Esophagus muscularis mucosa (tissue), 4 donors: ENCODE measurements around the gene DNAJC12. TPM values are rescaled to one million over a fixed set of nuclear protein-coding genes. Genes with fewer than 3 reads are reported as not detected.

ENCODE experiments used
- DNase-seq: peaks from one replicate; pipeline ENCODE4 v3.0.0-alpha.2; 2017; ENCODE audit errors: extremely low spot score
- H3K27ac ChIP-seq, 4 donors: fragments of 200-600 bp; sonication (generic); replicated peaks in 1 of 4; 1 replicate in 3 of 4; 2 replicates in 1 of 4; pipeline ENCODE4 v1.5.1; 2016 to 2019; ENCODE audit warnings: mild to moderate bottlenecking in 1 of 4
- H3K27me3 ChIP-seq, 4 donors: fragments of 200-600 bp; sonication (generic); one replicate each; pipeline versions ENCODE4 v1.5.1 to v1.6.0; 2016 to 2019
- H3K36me3 ChIP-seq, 4 donors: fragments of 200-600 bp; sonication (generic); one replicate each; pipeline ENCODE4 v1.5.1; 2016 to 2019
- H3K4me1 ChIP-seq, 4 donors: fragments of 200-600 bp; sonication (generic); one replicate each; pipeline ENCODE4 v1.5.1; 2016 to 2019
- H3K4me3 ChIP-seq, 4 donors: fragments of 200-600 bp; sonication (generic); 1 replicate in 2 of 4; 2 replicates in 2 of 4; pipeline ENCODE4 v1.5.1; 2016 to 2019; ENCODE audit warnings: mild to moderate bottlenecking in 4 of 4, moderate library complexity in 1 of 4
- H3K9me3 ChIP-seq, 4 donors: fragments of 200-600 bp; sonication (generic); 1 replicate in 3 of 4; 2 replicates in 1 of 4; pipeline ENCODE4 v1.5.1; 2016 to 2019
- CTCF ChIP-seq, 3 experiments: fragments of 200-600 bp in 2 of 3; fragments of 450-650 bp in 1 of 3; sonication (generic) in 2 of 3; IDR thresholded peaks; one replicate each; pipeline ENCODE4 v1.5.1; 2017 to 2019; ENCODE audit warnings: antibody characterized with exemption in 3 of 3, mild to moderate bottlenecking in 2 of 3, moderate library complexity in 1 of 3
- EP300 ChIP-seq: sonication (generic); formaldehyde crosslinking; IDR thresholded peaks from one replicate; pipeline ENCODE4 v1.6.1; 2017; ENCODE audit warnings: antibody characterized with exemption
- POLR2A ChIP-seq: fragments of 450-650 bp; IDR thresholded peaks from one replicate; pipeline ENCODE4 v1.6.1; 2017; ENCODE audit warnings: antibody characterized with exemption, moderate library complexity, mild to moderate bottlenecking, low read depth
- POLR2AphosphoS5 ChIP-seq, 2 donors: sonication (generic); formaldehyde crosslinking; IDR thresholded peaks; one replicate each; pipeline ENCODE4 v1.6.1; 2017; ENCODE audit warnings: antibody characterized with exemption in 2 of 2
- WGBS: methylation state at CpG from one replicate; pipeline ENCODE4 v1.1.5; 2018; 5-methylcytosine and 5-hydroxymethylcytosine counted together
- intact Hi-C: fragments of 100-400 bp; cut with DNase I; formaldehyde crosslinking; loops from one replicate; pipeline ENCODE4 v1.15.1; 2023
- total RNA-seq, 4 donors: library from RNA; depleted of rRNA; stranded (reverse); fragments of >200 nt; gene quantifications; one replicate each; pipeline versions ENCODE4 v1.1.0 to v1.2.1, GENCODE V29; 2016

DNAJC12 gene
- total RNA-seq, 4 donors from 2014 or later = 4.1 to 7.6 (median 6.5) TPM

DNA sequence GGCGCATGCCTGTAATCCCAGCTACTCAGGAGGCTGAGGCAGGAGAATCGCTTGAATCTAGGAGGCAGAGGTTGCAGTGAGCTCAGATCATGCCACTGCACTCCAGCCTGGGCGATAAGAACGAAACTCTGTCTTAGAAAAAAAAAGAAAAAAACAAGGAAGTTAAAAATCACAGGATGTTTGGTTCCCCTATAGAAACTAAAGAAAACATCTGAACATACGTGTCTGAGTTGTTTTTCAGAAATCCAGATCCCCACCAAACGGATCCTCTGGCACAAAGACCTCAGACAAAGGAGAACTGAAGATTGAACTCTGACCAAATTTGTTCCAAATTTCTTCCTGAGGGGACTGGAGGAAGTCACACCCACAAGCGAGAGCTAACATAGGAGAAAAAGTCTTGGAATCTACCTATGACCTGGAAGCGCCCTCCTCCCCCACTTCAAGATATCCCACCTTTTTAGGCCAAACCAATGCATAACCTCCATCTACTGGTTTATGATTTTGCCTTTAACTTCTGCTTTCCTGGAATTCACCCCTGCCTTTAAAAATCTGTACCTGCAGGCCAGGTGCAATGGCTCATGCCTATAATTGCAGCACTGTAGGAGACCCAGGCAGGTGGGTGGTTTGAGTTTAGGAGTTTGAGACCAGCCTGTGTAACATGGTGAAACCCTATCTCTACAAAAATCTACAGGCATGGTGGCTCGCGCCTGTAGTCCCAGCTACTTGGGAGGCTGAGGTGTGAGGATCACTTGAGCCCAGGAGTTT is 26.8 kb upstream of the DNAJC12 start:
- WGBS = 86% methylated on average over 10 of the region's 10 CpGs
- Histone ChIP-seq H3K9me3 (no peaks in the 10 kb centered on the region), H3K4me1 (no peaks in the 10 kb centered on the region), H3K27me3 (no peaks in the 10 kb centered on the region), H3K27ac (no peak overlapping the region), H3K4me3 (no peak overlapping the region), H3K36me3 (no peaks in the 10 kb centered on the region)
- no peak for TF ChIP-seq POLR2A
- no peak for TF ChIP-seq EP300
- no peak for TF ChIP-seq CTCF (IDR thresholded peaks at IDR 0.05)
- no peak for TF ChIP-seq POLR2AphosphoS5 (IDR thresholded peaks at IDR 0.05)
- intact Hi-C loops = no loop called here
- DNase-seq = no peak

GRCh38 chr10:67863094-67863493 is 25.1 kb upstream of the DNAJC12 start:
- intact Hi-C loops = no loop called here
- DNase-seq = no peak
- 76% methylated on average over 2 of the region's 2 CpGs for whole genome bisulfite sequencing

GRCh38 chr10:67861750-67862432 is 23.9 kb upstream of the DNAJC12 start:
- no peak for DNase-seq
- H3K27ac ChIP-seq = no peak overlapping the region
- no peak overlapping the region for H3K4me3 ChIP-seq
- no peaks in the 10 kb centered on the region for H3K9me3 ChIP-seq
- 70% methylated on average over 4 of the region's 4 CpGs for WGBS
- no peaks in the 10 kb centered on the region for H3K36me3 ChIP-seq
- no peaks in the 10 kb centered on the region for H3K27me3 ChIP-seq
- intact Hi-C loops = no loop called here
- TF ChIP-seq POLR2A (no peak), CTCF (IDR thresholded peaks at IDR 0.05) (no peak), EP300 (no peak), POLR2AphosphoS5 (IDR thresholded peaks at IDR 0.05) (no peak)
- H3K4me1 ChIP-seq = no peaks in the 10 kb centered on the region

More at GRCh38 chr10:67863094-67863493, 25.1 kb upstream of the DNAJC12 start:
- no peak for TF ChIP-seq CTCF (IDR thresholded peaks at IDR 0.05)
- TF ChIP-seq POLR2A = no peak
- no peak for TF ChIP-seq EP300
- no peak for TF ChIP-seq POLR2AphosphoS5 (IDR thresholded peaks at IDR 0.05)
- no peaks in the 10 kb centered on the region for H3K27me3 ChIP-seq
- no peak overlapping the region for H3K27ac ChIP-seq
- H3K4me3 ChIP-seq = no peak overlapping the region
- H3K4me1 ChIP-seq = no peaks in the 10 kb centered on the region
- no peaks in the 10 kb centered on the region for H3K36me3 ChIP-seq
- H3K9me3 ChIP-seq = no peaks in the 10 kb centered on the region

DNA sequence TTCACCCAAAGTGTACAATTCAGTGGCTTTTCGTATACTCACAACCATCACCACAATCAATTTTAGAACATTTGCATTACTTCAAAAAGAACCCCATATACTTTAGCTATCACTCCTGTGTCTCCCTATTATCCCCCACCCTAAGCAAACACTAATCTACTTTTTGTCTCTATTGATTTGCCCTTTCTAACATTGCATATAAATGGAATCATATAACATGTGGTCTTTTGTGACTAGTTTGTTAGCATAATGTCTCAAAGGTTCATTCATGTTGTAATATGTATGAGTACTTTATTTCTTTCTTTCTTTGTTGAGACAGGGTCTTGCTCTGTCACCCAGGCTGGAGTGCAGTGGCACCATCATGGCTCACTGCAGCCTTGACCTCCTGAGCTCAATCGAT is 21.0 kb upstream of the DNAJC12 start:
- Histone ChIP-seq H3K36me3 (no peaks in the 10 kb centered on the region), H3K4me3 (no peak overlapping the region), H3K9me3 (no peaks in the 10 kb centered on the region), H3K27ac (no peak overlapping the region), H3K27me3 (no peaks in the 10 kb centered on the region), H3K4me1 (peaks cover 0 to 5% (median 4%) of the 10 kb centered on the region in 4 donors)
- intact Hi-C loops = loop anchor here (10.0 kb wide), 1 partner anchor 216 kb away; the partner anchor contains the start of gene HERC4
- no peak for DNase-seq
- TF ChIP-seq POLR2AphosphoS5 (IDR thresholded peaks at IDR 0.05) (no peak), CTCF (IDR thresholded peaks at IDR 0.05) (no peak), EP300 (no peak), POLR2A (no peak)
- 97% methylated on average over 2 of the region's 2 CpGs for WGBS
